HG03039 (cell line): ENCODE results near the gene CFHR2.

Experiments
- ATAC-seq: cut with Tn5 transposase; IDR thresholded peaks from one replicate; pipeline ENCODE4 v1.9.1; 2021; ENCODE audit warnings: mild to moderate bottlenecking, moderate library complexity; ENCODE audit not compliant: unreplicated experiment

CFHR2 gene

GRCh38 chr1:196997423-196997822, 53.9 kb downstream of the CFHR2 start:
- no peak for ATAC-seq

- ATAC-seq = no peak
These were observed 58.3 kb downstream of the CFHR2 start for GRCh38 chr1:197001828-197002227.

- no peak for ATAC-seq
These were observed 59.6 kb downstream of the CFHR2 start for GRCh38 chr1:197003132-197003531.

GRCh38 chr1:197008861-197009260, 65.3 kb downstream of the CFHR2 start:
- ATAC-seq = no peak
